ENCODE results near the gene IGF2BP2.

DNA sequence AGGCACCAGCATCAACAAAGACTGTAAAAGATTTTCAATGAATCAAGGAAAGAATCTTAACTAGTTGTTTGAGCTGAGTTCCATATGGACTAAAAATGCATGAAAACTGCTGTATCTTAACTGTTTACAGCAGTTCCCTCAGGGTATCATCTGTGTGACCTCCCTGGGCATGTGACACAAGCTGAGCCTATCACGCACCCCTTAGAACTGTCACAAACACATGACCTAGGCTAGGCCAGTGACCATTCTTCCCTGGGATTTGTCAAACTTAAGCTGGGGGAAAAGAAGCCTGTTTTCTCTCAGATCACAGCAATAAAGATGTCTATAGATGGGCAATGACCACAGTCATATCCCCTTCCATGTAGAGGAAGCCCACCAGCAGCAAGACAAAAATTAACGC is 35.7 kb downstream of the IGF2BP2 start:
- TF ChIP-seq EZH2 (optimal IDR thresholded peaks at IDR 0.05; ENCODE audit: low read depth, low read length) (no peak), EZH2phosphoT487 (IDR thresholded peaks at IDR 0.05; ENCODE audit: low read length) (no peak)
- TF ChIP-seq, protein P1, sequence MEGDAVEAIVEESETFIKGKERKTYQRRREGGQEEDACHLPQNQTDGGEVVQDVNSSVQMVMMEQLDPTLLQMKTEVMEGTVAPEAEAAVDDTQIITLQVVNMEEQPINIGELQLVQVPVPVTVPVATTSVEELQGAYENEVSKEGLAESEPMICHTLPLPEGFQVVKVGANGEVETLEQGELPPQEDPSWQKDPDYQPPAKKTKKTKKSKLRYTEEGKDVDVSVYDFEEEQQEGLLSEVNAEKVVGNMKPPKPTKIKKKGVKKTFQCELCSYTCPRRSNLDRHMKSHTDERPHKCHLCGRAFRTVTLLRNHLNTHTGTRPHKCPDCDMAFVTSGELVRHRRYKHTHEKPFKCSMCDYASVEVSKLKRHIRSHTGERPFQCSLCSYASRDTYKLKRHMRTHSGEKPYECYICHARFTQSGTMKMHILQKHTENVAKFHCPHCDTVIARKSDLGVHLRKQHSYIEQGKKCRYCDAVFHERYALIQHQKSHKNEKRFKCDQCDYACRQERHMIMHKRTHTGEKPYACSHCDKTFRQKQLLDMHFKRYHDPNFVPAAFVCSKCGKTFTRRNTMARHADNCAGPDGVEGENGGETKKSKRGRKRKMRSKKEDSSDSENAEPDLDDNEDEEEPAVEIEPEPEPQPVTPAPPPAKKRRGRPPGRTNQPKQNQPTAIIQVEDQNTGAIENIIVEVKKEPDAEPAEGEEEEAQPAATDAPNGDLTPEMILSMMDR (IDR thresholded peaks at IDR 0.05; ENCODE audit: low read length), result no peak

Data from MM.1S (cell line).